ENCODE results near the gene NT5DC4.
A peak's percentile ranks its signal among the peaks of the same experiment; 100 is the strongest.
"Not testable (repeated sequence)": the region's sequence is repeated elsewhere in the genome, so short reads cannot be mapped to it uniquely, and the experiment has no call there.

The NT5DC4 gene

DNA sequence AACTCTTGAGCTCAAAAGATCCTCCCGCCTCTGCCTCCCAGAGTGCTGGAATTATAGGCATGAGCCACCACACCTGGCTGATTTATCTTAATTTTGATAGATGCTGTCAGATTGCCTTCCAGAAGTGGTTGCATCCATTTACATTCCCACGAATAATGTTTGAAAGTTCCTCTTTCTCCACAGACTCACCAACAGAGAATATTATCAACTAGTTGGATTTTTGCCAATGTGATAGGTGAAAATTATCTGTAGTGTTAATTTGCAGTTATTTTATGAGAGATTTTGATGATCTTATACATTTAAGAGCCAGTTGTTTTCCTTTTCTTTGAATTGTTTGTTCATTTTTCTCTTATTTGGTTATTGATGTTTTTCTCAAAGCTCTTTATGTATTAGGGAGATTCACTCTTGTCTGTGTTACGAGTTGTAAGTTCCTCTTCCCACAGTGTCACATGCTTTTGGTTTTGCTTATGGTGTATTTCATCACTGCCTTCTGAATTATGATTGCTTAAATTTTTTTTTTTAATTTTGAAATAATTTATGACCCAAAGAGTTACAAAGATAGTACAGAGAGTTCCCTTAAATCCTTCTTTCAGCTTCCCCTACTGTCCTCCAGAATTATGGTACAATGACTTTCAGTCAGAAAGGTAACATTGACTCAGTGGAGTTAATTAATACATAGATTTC, 20.7 kb upstream of the NT5DC4 start:
- no peak for DNase-seq (ENCODE audit: low spot score)

GRCh38 chr2:112701052-112701451, 19.8 kb upstream of the NT5DC4 start:
- no peak for DNase-seq (ENCODE audit: low spot score)

GRCh38 chr2:112703684-112704083, 17.1 kb upstream of the NT5DC4 start:
- DNase-seq (ENCODE audit: low spot score), result no peak

GRCh38 chr2:112705575-112705974, 15.2 kb upstream of the NT5DC4 start:
- peak; percentile 70 for DNase-seq (ENCODE audit: low spot score)

- peak; percentile 43 for DNase-seq (ENCODE audit: low spot score)
These were observed 14.6 kb upstream of the NT5DC4 start for GRCh38 chr2:112706170-112706664.

DNA sequence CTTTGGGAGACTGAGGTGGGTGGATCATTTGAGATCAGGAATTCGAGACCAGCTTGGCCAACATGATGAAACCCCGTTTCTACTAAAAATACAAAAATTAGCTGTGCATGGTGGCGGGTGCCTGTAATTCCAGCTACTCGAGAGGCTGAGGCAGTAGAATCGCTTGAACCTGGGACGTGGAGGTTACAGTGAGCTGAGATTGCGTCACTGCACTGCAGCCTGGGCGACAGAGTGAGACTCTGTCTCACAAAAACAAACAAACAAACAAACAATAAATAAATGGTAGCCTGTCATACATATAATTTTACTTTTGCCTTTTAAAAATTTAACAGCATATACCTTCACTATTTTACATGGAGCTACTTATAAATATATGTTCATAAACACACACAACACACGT, 13.9 kb upstream of the NT5DC4 start:
- DNase-seq (ENCODE audit: low spot score), result not testable (repeated sequence)

DNA sequence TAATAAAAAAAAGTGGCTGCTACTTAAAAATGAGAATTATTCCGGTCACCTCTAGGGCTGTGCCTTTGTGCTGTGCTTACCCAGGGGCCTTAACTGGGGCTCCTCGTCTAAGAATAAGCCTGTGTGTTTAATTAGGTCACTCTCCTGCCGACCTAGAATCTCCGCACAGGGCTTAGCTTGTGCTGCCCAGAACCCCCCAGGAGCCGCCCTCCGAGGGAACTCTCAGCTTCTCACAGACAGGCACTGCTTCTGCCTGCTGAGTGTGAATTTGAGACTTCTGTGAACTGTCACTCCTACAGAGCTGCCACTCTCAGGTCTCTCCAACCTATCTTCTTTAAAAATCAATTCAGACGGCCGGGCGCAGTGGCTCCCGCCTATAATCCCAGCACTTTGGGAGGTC, 11.9 kb upstream of the NT5DC4 start:
- DNase-seq (ENCODE audit: low spot score), result no peak

- DNase-seq (ENCODE audit: low spot score), result no peak
These were observed 11.1 kb upstream of the NT5DC4 start for GRCh38 chr2:112709703-112710102.

- no peak for DNase-seq (ENCODE audit: low spot score)
These were observed 9.7 kb upstream of the NT5DC4 start for GRCh38 chr2:112710956-112711750.

DNA sequence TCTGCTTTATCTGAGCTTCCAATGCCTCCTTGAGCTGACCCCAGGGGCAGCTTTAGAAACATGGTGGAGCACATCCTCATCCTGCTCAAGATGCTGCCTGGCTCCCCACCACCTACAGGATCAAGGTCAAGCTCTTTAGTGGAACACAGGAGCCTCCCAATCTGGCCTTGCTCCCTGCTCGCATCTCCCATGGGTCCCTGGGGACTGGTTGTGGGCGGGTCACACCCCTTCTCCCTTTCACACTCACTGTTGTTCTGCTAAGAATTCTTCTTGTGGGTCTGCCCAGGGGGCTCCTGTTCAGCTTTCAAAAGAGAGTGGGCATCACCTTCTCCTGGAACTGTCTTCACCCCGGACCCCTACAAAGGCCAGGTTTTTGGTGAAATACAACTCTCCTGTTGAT, 8.4 kb upstream of the NT5DC4 start:
- no peak for DNase-seq (ENCODE audit: low spot score)

- peak; percentile 63 for DNase-seq (ENCODE audit: low spot score)
These were observed 7.8 kb upstream of the NT5DC4 start for GRCh38 chr2:112712903-112713584.

DNA sequence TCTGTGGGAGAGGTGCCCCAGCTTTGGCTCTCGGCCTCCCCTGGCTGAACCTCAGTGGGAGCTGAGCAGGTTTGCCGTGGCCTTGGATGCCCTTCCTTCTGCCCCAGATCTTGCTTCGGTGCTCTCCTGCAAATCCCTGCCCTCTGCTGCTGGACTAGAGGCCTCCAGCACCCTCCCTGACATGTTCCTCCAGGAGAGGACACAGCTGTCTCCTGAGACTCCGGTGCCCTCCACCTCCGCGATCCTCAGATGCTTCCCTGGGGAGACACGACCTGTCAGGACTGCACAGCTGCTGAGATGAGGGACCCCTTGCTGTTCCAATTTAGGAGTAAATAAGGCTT, 7.3 kb upstream of the NT5DC4 start:
- DNase-seq (ENCODE audit: low spot score), result no peak

DNA sequence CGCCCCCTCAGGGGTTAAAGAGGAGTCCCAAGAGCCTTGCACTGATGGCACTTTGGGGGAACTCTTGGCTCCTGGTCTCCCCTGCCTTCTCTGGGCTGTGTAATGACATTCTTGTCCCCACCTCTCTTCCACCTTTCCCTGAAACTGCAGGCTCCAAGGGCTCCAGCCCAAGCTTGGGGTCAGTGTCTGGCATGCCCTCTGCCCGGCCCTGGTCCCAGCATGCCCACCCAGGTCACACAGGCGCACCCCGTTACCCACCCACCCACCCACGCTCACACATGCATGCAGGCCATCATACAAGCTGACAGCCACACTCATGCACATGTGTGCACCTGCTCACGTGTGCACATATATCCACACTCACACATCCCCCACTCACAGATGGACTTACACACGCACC, 6.9 kb upstream of the NT5DC4 start:
- no peak for DNase-seq (ENCODE audit: low spot score)

GRCh38 chr2:112714331-112714730, 6.5 kb upstream of the NT5DC4 start:
- DNase-seq (ENCODE audit: low spot score), result no peak

- peak; percentile 84 for DNase-seq (ENCODE audit: low spot score)
These were observed 5.8 kb upstream of the NT5DC4 start for GRCh38 chr2:112714836-112715631.

DNA sequence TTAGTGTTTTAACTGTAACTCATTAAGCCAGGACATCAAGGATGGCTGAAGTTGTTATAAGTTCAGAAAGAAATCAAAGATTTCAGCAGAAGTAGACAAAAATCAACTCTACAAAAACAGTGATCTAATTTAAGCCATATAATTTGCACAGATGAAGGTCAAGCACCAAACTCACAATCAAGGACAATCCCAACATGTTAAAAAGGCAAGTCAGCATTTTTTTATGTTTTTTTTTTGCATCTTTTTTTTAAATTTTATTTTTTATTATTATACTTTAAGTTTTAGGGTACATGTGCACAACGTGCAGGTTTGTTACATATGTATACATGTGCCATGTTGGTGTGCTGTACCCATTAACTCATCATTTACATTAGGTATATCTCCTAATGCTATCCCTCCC, 4.7 kb upstream of the NT5DC4 start:
- not testable (repeated sequence) for DNase-seq (ENCODE audit: low spot score)

- DNase-seq (ENCODE audit: low spot score), result not testable (repeated sequence)
These were observed 3.9 kb upstream of the NT5DC4 start for GRCh38 chr2:112716826-112717352.

DNA sequence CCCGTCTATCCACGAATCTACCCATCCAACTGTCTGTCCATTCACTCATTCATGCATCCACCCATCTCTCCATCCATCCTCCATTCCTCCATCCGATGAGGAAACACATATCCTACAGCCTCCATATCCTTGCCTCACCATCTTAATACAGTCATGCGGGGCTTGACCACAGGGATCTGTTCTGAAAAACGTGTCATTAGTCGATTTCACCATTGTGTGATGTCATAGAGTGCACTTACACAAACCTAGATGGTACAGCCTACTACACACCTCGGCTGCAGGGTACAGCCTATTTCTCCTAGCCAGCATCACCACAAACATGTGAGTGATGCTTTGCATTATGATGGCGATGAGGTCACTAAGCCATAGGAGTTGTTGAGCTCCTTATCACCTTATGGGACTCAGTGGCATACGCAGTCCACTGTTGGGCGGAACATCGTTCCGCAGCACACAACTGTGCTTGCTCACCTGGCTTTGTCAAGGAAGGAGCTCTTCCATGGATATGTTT, 1.9 kb upstream of the NT5DC4 start:
- DNase-seq (ENCODE audit: low spot score), result no peak

DNA sequence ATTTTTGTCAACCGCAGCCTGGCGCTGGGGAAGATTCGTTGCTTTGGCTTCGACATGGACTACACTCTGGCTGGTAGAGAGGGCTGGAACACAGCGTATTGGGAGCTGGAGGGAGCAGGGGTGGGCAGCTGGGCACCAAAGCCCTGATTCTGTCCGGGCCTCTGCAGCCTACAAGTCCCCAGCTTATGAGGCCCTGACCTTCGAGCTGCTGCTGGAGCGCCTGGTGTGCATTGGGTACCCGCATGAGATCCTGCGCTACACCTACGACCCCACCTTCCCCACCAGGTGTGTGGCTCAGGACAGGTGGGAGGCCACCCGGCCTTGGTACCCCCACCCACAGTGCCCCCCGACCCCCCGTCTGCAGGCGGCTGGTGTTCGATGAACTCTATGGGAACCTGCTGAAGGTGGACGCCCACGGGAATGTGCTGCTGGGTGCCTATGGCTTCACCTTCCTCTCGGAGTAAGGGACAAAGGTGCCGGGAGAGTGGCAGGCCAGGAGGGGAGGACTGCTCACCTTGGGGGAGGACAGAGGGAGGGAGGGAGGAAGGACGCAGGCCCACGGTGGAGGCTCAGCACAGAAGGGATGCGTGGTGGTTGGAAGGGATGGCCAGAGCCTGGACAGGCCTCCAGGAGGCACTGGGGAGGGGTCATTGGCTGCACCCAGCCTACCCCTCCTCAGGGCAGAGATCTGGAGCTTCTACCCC, 1.2 kb downstream of the NT5DC4 start:
- DNase-seq (ENCODE audit: low spot score), result no peak

DNA sequence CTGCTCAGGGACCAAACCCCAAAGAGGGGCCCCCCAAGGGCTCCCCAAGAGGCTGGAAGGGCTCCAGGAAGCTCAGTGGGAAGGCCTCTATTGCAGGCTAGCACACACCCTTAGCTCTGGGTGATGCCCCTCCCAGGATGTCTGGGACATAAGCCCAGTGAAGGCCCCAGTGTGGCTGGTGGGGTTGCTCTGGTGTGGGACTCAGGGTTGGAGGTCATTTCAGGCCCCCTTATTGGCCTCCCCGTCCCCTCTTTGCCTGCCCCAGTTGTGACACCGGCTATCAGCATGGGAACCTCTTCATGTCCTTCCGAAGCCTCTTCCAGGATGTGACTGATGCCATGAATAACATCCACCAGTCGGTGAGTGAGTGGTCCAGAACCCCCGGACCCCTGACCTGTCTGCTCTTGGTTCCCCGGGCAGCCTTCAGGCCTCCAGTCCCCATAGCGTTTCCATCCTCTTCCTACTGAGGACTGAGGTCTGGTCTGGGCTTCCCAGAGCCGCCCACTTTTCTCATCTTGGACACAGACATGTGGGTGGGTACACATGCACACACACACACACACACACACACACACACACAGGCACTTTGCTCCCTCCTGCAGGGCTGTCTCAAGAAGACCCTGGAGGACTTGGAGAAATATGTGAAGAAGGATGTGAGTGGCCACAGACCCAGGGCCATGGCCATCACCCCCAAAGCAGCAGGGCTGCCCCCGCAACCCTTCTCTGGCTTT, 2.2 kb downstream of the NT5DC4 start:
- no peak for DNase-seq (ENCODE audit: low spot score)

Data from kidney tubule cell (primary cell).